Measurements from ENCODE around the gene SLC6A9. TPM values are rescaled to one million over a fixed set of nuclear protein-coding genes. Genes with fewer than 3 reads are reported as not detected.
A peak's percentile ranks its signal among the peaks of the same experiment; 100 is the strongest.

SLC6A9 gene
- total and polyA plus RNA-seq, 5 experiments from 2014 or later, result 1.7 to 3.4 TPM; not detected in 3

GRCh38 chr1:44002606-44003157 is 28.6 kb downstream of the SLC6A9 start:
- Mint-ChIP-seq H3K27me3 (no peaks in the 10 kb centered on the region), H3K27ac (no peak overlapping the region)
- POLR2A ChIA-PET, result no interaction called here

GRCh38 chr1:44002165-44002564 is 29.1 kb downstream of the SLC6A9 start:
- H3K36me3 Mint-ChIP-seq, result no peaks in the 10 kb centered on the region
- no peak for ATAC-seq
- peak overlapping the region in 1 of 10 donors; percentile 49 for H3K27ac Mint-ChIP-seq
- H3K27me3 Mint-ChIP-seq, result no peaks in the 10 kb centered on the region
- POLR2A ChIA-PET, result no interaction called here
- no peak for DNase-seq
- no peak overlapping the region for H3K4me3 Mint-ChIP-seq
- H3K4me1 Mint-ChIP-seq, result peaks cover 0 to 2% (median 0%) of the 10 kb centered on the region in 4 donors
- no peaks in the 10 kb centered on the region for H3K9me3 Mint-ChIP-seq

More at GRCh38 chr1:44002606-44003157, 28.6 kb downstream of the SLC6A9 start:
- Mint-ChIP-seq H3K4me3 (no peak overlapping the region), H3K36me3 (no peaks in the 10 kb centered on the region), H3K4me1 (peaks cover 0 to 2% (median 0%) of the 10 kb centered on the region in 4 donors), H3K9me3 (no peaks in the 10 kb centered on the region)
- DNase-seq, result no peak
- ATAC-seq, result no peak

DNA sequence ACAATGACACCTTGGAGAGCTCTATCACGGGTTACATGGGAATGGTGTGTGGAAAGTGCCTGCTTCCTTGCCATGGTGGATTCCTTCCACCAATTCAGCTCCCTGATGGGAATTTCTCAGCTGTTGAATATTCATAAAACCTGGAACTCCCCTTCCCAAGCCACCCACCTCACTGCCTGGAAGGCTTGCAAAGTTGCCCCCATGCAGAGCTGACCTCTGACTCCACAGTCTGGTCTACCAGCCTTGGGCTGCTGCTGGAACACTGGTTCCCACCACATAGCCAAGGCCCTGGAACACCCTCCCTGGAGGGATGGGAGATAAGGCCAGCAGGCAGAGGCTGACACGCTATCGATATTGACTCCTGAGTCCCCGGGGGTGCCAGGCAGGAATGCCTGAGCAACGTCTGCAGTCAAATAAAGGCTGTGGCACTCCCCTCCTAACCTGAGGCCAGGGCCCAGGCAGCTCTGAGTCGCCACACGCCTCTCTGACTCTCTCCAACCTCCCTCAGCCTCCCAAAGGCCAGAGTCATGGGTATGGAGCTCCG is 31.1 kb downstream of the SLC6A9 start:
- Mint-ChIP-seq H3K27me3 (peaks cover 0 to 2% (median 0%) of the 10 kb centered on the region in 5 donors), H3K9me3 (no peaks in the 10 kb centered on the region), H3K27ac (no peak overlapping the region), H3K36me3 (no peaks in the 10 kb centered on the region), H3K4me1 (peaks cover 0 to 2% (median 0%) of the 10 kb centered on the region in 4 donors), H3K4me3 (no peak overlapping the region)
- POLR2A ChIA-PET, result interaction anchor here (1.2 kb wide), 1 partner anchor 25 kb away, joined by 9 read pairs; the partner anchor contains the start of gene ATP6V0B
- ATAC-seq, result no peak
- no peak for DNase-seq

DNA sequence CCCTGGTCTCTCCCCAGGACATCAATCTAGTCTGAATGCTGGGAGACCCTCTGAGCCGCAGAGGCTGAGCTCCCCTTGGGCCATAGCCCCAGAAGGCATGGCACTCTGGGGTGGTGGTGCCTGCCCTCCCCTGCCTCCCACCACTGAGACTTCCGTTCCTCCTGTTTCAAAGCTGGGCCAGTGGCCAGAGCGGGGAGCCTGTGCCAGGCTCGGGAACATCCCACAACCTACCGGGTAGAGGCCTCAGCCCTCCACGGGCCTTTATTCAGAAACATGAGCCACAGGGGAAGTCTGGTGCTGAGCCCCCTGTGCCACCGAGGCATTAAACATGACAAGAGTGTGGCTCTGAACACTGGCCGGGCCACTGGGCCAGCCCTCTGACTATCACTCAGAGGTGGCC is 31.8 kb downstream of the SLC6A9 start:
- POLR2A ChIA-PET, result interaction anchor here (1.2 kb wide), 1 partner anchor 24 kb away, joined by 9 read pairs; the partner anchor contains the start of gene ATP6V0B
- H3K9me3 Mint-ChIP-seq, result no peaks in the 10 kb centered on the region

DNA sequence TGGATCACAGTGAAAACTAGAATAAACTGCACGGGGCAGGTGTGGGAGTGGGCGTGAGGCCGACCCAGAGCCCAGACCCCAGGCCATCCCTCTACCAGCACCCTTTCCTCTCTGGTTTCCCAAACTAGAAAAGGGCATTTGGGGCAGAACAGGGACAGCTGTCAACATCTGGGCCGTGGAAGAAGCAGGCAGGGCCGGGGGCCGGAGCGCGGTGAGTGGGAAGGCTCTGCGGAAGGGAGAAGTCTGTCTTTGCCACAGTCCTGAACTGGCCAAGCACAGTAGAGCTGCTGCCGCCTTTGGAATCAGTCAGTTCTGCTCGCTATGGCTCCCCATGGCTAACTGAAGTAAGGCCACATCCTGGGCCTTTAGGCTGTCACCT is 33.3 kb downstream of the SLC6A9 start:
- Mint-ChIP-seq H3K4me3 (no peak overlapping the region), H3K9me3 (no peaks in the 10 kb centered on the region), H3K4me1 (peaks cover 0 to 4% (median 3%) of the 10 kb centered on the region in 4 donors), H3K27ac (no peak overlapping the region), H3K27me3 (peaks cover 0 to 2% (median 0%) of the 10 kb centered on the region in 5 donors), H3K36me3 (no peaks in the 10 kb centered on the region)
- no peak for DNase-seq
- ATAC-seq, result no peak
- POLR2A ChIA-PET, result no interaction called here

More for the DNA sequence above, 31.8 kb downstream of the SLC6A9 start:
- Mint-ChIP-seq H3K4me1 (peaks cover 0 to 4% (median 0%) of the 10 kb centered on the region in 4 donors), H3K4me3 (no peak overlapping the region), H3K36me3 (no peaks in the 10 kb centered on the region), H3K27me3 (peaks cover 0 to 2% (median 0%) of the 10 kb centered on the region in 5 donors), H3K27ac (no peak overlapping the region)
- DNase-seq, result no peak
- ATAC-seq, result no peak

DNA sequence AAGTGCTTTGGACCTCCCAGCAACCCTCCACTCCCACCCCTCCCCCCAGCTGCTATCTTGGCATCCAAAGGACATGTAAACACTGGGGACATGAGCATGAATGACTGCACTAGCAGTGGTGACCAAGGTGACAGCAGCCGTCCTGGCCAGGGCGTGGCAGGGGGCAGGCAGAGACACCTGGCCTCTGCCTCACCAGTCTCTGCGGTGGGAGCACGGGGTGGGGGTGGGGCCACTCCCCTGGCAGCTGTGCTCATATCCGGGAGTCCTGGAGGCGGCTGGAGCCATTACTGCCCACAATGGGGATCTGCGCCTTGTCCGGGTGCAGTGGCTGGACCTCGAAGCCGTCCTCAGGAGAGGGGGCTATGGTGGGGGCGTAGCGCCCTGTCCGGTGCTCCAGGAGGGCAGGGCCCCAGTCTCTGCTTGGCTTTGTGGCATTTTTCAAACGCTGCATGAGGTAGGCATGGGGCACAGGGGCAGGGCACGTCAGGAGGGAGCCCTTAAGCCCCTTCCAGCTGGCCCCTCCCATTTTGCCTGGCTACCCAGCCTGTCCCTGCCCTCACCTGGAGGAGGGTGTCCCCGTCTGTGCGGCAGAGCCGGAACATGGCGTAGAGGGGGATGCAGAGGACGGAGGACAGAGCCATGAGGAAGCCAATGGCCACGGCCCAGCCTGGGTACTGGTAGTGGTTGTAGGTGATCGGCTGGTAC is 33.8 kb downstream of the SLC6A9 start:
- POLR2A ChIA-PET, result interaction anchor here (0.6 kb wide), 1 partner anchor 8 kb away, joined by 3 read pairs; no protein-coding TSS in a partner anchor
- peaks cover 4 to 9% (median 6%) of the 10 kb centered on the region in 4 donors for H3K4me1 Mint-ChIP-seq
- H3K27me3 Mint-ChIP-seq, result peaks cover 0 to 2% (median 0%) of the 10 kb centered on the region in 5 donors
- no peaks in the 10 kb centered on the region for H3K9me3 Mint-ChIP-seq
- no peak overlapping the region for H3K4me3 Mint-ChIP-seq
- no peaks in the 10 kb centered on the region for H3K36me3 Mint-ChIP-seq
- DNase-seq, result no peak
- no peak for ATAC-seq
- no peak overlapping the region for H3K27ac Mint-ChIP-seq

GRCh38 chr1:43996733-43997115 is 34.5 kb downstream of the SLC6A9 start:
- no peak overlapping the region for H3K4me3 Mint-ChIP-seq
- no peak overlapping the region for H3K27ac Mint-ChIP-seq
- POLR2A ChIA-PET, result no interaction called here
- H3K27me3 Mint-ChIP-seq, result peaks cover 0 to 2% (median 0%) of the 10 kb centered on the region in 5 donors
- H3K36me3 Mint-ChIP-seq, result no peaks in the 10 kb centered on the region
- ATAC-seq (no peak), DNase-seq (no peak)
- H3K4me1 Mint-ChIP-seq, result peaks cover 10 to 14% (median 12%) of the 10 kb centered on the region in 4 donors
- H3K9me3 Mint-ChIP-seq, result no peaks in the 10 kb centered on the region

GRCh38 chr1:43995984-43996732 is 35.1 kb downstream of the SLC6A9 start:
- H3K4me1 Mint-ChIP-seq, result peaks cover 14 to 16% (median 15%) of the 10 kb centered on the region in 4 donors
- H3K27ac Mint-ChIP-seq, result peak overlapping the region in 1 of 10 donors; percentile 20
- H3K4me3 Mint-ChIP-seq, result no peak overlapping the region
- peaks cover 0 to 2% (median 0%) of the 10 kb centered on the region in 5 donors for H3K27me3 Mint-ChIP-seq
- POLR2A ChIA-PET, result no interaction called here
- no peaks in the 10 kb centered on the region for H3K9me3 Mint-ChIP-seq
- H3K36me3 Mint-ChIP-seq, result no peaks in the 10 kb centered on the region
- DNase-seq, result no peak
- ATAC-seq, result no peak

DNA sequence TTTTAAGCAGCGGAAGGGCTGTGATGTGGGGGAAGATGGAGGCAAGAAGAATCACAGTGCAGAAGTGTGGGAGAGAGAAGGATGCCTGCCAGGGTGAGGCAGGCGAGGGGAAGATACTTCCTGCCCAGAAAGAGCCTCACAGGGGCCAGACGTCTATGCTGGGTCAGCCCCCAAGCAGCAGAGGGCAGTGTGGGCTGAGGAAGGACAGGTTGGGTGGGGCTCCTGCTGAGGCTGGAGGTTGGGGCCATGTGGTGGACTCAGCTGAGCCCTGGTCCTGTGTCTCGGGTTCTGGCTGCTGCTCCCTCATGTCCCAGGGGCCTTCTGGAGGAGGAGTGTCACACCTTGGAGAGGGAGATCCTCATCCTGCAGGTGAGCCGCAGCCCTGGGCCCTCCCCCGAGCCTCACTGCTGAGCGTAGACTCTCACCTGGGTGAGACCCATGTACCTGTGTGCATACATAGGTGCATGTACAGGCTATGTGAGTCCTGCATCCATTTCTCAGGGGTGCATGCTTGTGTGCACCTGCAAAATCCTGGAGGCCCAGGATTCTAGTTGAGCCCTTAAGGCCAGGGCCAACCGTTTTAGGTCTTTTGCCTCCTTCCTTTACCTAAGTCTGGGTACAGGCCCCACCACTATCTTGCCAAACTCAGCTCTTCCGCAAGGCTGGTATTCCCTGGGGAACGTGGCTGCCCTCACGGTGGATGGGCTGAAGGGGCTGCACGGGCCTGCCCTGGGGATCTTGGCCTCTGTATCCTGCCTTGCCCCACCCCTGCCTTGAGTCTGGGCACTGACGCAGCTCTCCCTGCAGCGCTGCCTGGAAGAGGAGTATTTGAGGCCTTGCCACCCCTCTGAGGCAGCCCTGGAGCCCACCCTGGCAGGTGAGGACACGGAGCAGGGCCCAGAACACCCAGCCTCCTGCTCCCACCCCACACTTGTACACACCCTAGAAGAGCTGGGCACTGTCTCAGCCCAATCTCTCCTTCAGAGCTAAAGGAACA is 36.2 kb downstream of the SLC6A9 start:
- POLR2A ChIA-PET, result no interaction called here
- Mint-ChIP-seq H3K27me3 (peaks cover 0 to 2% (median 0%) of the 10 kb centered on the region in 5 donors), H3K27ac (peak overlapping the region in 2 of 10 donors; percentile 5 to 71), H3K36me3 (no peaks in the 10 kb centered on the region), H3K9me3 (no peaks in the 10 kb centered on the region), H3K4me3 (no peak overlapping the region), H3K4me1 (peaks cover 16 to 20% (median 18%) of the 10 kb centered on the region in 4 donors)
- DNase-seq (no peak), ATAC-seq (no peak)

GRCh38 chr1:43994071-43994470 is 37.2 kb downstream of the SLC6A9 start:
- no peaks in the 10 kb centered on the region for H3K9me3 Mint-ChIP-seq
- no peak overlapping the region for H3K4me3 Mint-ChIP-seq
- H3K4me1 Mint-ChIP-seq, result peaks cover 17 to 20% (median 18%) of the 10 kb centered on the region in 4 donors
- POLR2A ChIA-PET, result no interaction called here
- peaks cover 0 to 2% (median 0%) of the 10 kb centered on the region in 5 donors for H3K27me3 Mint-ChIP-seq
- DNase-seq (no peak), ATAC-seq (no peak)
- no peaks in the 10 kb centered on the region for H3K36me3 Mint-ChIP-seq
- H3K27ac Mint-ChIP-seq, result no peak overlapping the region

DNA sequence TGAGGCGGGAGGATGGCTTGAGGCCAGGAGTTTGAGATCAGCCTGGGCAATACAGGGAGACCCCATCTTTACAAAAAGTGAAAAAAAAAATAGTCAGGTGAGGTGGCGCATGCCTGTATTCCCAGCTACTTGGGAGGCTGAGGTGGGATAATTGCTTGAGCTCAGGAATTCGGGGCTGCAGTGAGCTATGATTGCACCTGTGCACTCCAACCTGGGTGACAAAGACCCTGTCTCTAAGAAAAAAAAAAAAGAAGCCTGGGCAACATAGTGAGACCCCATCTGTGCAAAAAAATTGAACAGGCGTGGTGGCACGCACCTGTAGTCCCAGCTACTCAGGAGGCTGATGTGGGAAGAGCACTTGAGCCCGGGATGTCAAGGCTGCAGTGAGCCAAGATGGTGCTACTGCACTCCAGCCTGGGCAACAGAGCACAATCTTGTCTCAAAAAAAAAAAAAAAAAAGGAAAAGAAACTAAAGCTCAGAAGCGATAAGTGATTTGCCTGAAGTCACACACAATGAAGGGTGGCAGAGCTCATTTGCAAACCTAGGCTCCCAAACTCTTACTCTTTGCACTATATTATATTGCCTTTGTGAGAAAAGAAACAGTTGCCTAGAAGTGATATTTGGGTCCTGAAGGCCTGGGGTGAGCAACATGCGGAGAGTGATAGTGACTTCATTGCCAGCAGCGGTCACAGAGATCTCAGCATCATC is 37.9 kb downstream of the SLC6A9 start:
- peaks cover 0 to 2% (median 0%) of the 10 kb centered on the region in 5 donors for H3K27me3 Mint-ChIP-seq
- POLR2A ChIA-PET, result no interaction called here
- H3K27ac Mint-ChIP-seq, result no peak overlapping the region

More for the DNA sequence above, 37.9 kb downstream of the SLC6A9 start:
- no peak for DNase-seq
- no peaks in the 10 kb centered on the region for H3K9me3 Mint-ChIP-seq
- ATAC-seq, result no peak
- H3K4me3 Mint-ChIP-seq, result peak overlapping the region in 5 of 10 donors; percentile 47 to 95 (median 87)
- H3K4me1 Mint-ChIP-seq, result peaks cover 15 to 20% (median 18%) of the 10 kb centered on the region in 4 donors
- no peaks in the 10 kb centered on the region for H3K36me3 Mint-ChIP-seq

Measured in naive thymus-derived CD8-positive, alpha-beta T cell (primary cell).